ENCODE measurements around the gene APP.
A peak's percentile ranks its signal among the peaks of the same experiment; 100 is the strongest.

Gene APP

DNA sequence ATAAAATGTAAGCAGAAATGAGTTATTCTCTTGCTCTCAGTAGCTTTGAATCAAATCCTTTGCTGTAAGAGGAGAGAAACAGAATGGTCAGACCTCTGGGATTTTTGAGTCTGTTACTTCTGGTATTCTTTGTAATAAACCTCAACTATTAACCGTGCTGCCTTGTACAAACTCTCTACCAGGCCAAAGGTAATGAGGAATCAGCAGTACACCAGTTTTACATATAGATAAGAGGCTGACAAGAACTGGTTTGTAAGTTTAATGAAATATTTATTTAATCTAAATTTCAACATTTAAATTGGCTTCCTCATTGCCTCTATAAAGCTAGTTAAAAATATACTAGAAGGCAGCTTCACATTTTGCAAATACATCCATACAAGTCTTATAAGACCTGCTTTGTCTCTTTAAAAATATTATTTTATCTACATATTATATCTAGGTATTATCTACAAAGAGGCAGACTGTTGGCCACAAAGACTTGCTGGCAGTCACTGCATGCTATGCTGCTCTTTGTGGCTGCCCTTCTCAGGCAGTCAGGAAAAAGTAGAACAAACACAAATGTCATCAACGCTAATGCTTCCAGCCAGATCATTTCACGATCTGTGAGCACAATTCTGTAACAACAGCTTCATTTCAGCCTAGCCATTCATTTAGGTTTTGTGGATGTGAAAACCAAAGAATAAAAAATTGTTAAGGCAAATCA is 262.8 kb downstream of the APP start:
- Mint-ChIP-seq H3K27me3 (no peaks in the 10 kb centered on the region), H3K36me3 (no peaks in the 10 kb centered on the region), H3K4me1 (no peaks in the 10 kb centered on the region), H3K27ac (no peak overlapping the region), H3K4me3 (no peak overlapping the region), H3K9me3 (no peaks in the 10 kb centered on the region)
- DNase-seq = no peak
- CTCF ChIA-PET = interaction anchor here (1.6 kb wide), 1 partner anchor 12 kb away, joined by 5 read pairs; no protein-coding TSS in a partner anchor

DNA sequence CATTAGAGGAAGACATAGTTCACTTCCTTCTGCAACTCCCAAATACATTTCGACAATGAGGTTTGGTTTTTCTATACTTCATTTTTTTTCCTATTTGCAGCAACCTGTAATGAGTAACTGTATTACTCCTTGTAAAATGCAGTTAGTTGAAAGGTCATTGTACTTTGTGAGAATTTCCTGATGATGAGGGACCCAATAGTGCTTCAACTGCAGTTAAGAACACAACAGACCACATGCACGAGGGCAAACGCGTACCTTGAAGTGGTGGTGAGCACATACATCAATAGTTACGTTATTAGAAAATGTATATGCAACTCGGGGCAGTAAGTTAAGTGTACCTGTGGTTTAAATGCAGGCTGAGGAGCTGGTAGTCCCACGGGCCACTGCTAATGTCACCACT is 264.0 kb downstream of the APP start:
- H3K36me3 Mint-ChIP-seq = no peaks in the 10 kb centered on the region
- no peaks in the 10 kb centered on the region for H3K4me1 Mint-ChIP-seq
- no peaks in the 10 kb centered on the region for H3K9me3 Mint-ChIP-seq
- H3K27ac Mint-ChIP-seq = no peak overlapping the region
- no peaks in the 10 kb centered on the region for H3K27me3 Mint-ChIP-seq
- DNase-seq = no peak
- CTCF ChIA-PET = interaction anchor here (1.6 kb wide), 1 partner anchor 11 kb away, joined by 5 read pairs; no protein-coding TSS in a partner anchor
- H3K4me3 Mint-ChIP-seq = no peak overlapping the region

DNA sequence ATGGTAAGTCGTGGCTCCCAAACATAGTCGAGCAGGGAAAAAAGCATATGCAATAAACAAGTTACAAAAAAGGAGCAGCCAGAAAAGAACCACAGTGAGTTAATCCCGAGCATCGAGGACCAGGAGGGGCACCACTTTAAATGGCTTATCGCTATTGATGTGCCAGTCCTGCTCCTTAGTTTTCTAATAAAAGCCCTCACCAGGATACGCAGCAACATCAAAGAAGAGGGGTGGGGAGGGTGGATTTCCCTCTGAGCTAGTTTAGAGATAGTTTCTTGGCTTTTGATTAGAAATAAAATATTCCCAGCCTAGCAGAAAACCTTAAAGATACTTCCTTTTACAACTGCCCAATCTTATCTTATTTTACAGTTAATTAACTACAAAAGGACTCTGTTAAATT is 265.4 kb downstream of the APP start:
- no peak overlapping the region for H3K4me3 Mint-ChIP-seq
- H3K9me3 Mint-ChIP-seq = no peaks in the 10 kb centered on the region
- no peak for DNase-seq
- no peaks in the 10 kb centered on the region for H3K36me3 Mint-ChIP-seq
- H3K4me1 Mint-ChIP-seq = no peaks in the 10 kb centered on the region
- no peaks in the 10 kb centered on the region for H3K27me3 Mint-ChIP-seq
- CTCF ChIA-PET = no interaction called here
- H3K27ac Mint-ChIP-seq = no peak overlapping the region

DNA sequence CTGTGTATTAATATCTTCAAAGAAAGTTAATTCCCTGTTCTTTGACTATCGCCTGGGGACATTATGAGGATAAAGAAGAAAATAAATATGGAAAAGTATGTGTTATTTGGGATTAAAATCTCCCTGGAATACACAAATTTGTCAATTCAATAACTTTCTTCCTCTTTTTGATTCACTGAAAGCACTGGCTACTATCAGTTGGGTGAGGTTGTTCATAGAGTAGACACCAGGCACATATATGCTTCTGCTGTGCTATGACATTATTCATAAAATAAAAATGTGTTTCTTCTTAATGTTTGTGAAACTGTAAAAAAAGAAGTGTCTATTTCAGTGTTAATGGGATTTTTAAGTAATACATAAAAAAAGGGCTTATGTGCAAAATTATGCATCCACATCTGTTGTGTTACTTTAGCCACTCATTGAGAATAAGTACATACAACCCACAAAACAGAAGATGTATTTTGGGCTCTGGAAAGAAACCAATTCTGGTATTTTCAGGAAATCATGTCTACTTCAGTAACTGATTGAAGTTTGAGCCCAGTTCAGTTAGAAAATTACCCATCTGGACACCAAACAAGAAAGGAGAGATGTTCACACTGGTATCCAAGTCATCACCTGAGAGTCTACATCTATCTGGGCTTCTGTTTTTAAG is 266.4 kb downstream of the APP start:
- Mint-ChIP-seq H3K9me3 (no peaks in the 10 kb centered on the region), H3K27me3 (no peaks in the 10 kb centered on the region), H3K4me3 (no peak overlapping the region), H3K4me1 (no peaks in the 10 kb centered on the region), H3K27ac (no peak overlapping the region), H3K36me3 (no peaks in the 10 kb centered on the region)
- CTCF ChIA-PET = no interaction called here
- DNase-seq = no peak

DNA sequence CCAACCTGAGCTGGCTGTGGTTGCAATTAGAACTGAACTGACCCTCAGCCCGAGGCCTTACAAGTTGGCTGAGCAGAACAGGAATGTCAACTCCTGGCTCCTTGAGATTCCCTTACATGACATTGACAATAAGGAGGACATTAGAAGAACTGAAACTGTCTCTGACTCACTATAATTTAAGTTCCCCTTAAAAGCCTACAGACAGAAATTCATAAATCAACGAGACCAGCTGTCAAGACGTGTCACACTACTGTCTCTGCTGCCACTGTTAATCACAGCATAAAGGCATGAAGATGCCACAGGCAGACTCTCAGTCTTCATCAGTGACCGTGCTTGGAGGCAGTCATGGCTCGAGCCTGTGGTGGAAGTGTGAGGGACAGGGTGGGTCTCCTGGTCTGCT is 267.0 kb downstream of the APP start:
- CTCF ChIA-PET = no interaction called here
- Mint-ChIP-seq H3K27me3 (no peaks in the 10 kb centered on the region), H3K9me3 (no peaks in the 10 kb centered on the region), H3K36me3 (no peaks in the 10 kb centered on the region), H3K4me1 (no peaks in the 10 kb centered on the region), H3K27ac (no peak overlapping the region), H3K4me3 (no peak overlapping the region)
- DNase-seq = no peak

DNA sequence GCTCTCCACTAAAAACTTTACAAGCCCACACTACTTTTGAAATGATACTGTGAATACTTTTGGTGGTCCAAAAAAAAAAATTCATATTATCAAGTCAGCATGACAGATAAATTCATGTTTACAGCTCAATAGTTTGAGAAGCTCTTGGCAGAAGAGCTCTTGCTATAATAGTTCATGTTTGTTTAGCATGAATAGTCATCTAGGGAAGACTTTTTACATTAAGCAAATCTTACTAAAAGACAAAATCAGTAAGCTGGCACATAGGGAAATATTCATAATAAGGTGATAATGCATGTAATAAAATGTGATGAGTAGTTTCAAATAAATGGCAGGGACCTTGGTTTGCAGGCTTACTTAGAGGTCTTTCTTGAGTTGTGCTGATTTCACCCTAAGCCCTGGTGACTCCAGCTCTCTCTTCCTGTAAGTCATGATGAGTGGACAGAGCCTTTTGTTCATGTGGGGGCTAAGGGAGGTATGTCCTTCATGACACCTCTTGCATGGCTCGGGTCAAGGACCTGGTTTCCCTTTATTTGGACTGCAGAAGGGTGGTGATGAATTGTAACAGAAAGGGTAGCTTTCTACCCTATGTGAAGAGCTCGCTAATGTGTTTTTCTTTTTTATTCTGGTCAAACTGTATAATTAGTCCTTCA is 269.1 kb downstream of the APP start:
- Mint-ChIP-seq H3K36me3 (no peaks in the 10 kb centered on the region), H3K4me1 (peaks cover 10% of the 10 kb centered on the region), H3K9me3 (no peaks in the 10 kb centered on the region), H3K4me3 (no peak overlapping the region), H3K27ac (no peak overlapping the region), H3K27me3 (no peaks in the 10 kb centered on the region)
- DNase-seq = no peak
- CTCF ChIA-PET = interaction anchor here (0.6 to 1.4 kb wide), 3 partner anchors 9 to 511 kb away, joined by 3 to 4 read pairs (median 3); no protein-coding TSS in a partner anchor

DNA sequence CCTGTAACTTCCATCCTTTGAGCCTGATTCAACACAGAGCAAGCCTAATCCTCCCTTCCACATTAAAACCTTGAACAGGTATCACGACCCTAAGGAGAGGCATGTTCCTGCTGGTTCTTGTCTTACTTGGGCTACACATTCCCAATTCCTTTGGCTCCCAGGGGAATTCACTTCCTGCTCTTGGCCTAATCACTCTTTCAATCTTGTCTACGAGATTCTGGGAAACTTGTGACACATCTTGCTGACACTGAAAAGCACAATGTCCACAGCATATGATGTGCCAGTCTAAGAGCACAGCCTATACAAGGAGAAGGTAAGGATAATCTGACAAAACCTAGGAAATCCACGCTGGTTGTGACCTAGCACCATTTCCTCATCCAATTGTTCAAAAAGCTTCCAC is 271.9 kb downstream of the APP start:
- Mint-ChIP-seq H3K4me1 (peaks cover 14% of the 10 kb centered on the region), H3K27me3 (no peaks in the 10 kb centered on the region), H3K36me3 (no peaks in the 10 kb centered on the region), H3K9me3 (no peaks in the 10 kb centered on the region), H3K27ac (no peak overlapping the region), H3K4me3 (no peak overlapping the region)
- CTCF ChIA-PET = interaction anchor here (1.6 kb wide), 1 partner anchor 272 kb away, joined by 6 read pairs; the partner anchor contains the start of gene APP
- DNase-seq = no peak

DNA sequence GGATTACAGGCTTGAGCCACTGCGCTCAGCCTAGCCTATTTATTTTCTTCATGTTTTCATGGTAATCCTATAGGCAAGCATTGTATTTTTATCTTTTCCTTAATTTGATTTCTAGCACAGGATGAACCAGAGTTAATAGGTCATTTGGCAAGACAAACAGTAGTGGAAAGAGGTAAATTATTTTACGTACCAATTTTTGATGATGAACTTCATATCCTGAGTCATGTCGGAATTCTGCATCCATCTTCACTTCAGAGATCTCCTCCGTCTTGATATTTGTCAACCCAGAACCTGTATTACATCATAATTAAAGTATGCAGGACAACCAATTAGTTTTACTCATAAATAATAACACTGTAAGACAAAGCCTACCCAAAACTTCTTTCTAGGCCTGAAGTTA is 273.2 kb downstream of the APP start:
- H3K4me3 Mint-ChIP-seq = no peak overlapping the region
- H3K27ac Mint-ChIP-seq = no peak overlapping the region
- CTCF ChIA-PET = interaction anchor here (1.0 kb wide), 1 partner anchor 289 kb away, joined by 3 read pairs; no protein-coding TSS in a partner anchor
- no peaks in the 10 kb centered on the region for H3K27me3 Mint-ChIP-seq
- H3K36me3 Mint-ChIP-seq = no peaks in the 10 kb centered on the region
- no peaks in the 10 kb centered on the region for H3K9me3 Mint-ChIP-seq
- H3K4me1 Mint-ChIP-seq = peaks cover 14% of the 10 kb centered on the region
- DNase-seq = no peak

DNA sequence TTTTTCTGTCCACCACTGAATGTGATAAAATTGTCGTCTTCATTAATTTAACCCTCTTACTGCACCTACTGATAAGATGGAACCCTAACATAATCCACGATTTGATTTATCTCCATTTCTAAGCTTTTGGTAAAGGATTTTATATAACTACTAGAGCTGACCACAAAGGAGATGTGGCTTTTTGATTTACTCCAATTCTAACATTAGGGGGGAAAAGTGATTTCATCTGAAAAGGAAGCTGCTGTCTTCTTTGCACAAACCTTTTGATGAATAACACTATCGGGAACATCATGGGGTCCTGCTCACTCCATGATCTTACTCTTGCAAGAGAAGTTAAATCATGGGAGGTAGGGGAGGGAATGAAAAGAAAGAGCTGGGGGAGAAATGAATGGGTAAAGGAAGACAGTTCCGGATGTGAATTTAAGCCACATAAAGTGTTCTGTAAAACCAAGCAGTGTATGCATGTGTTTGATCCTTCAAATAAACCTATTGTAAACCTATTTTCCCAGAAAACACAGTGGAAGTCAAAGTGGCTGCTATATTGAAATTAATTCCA is 274.0 kb downstream of the APP start:
- H3K36me3 Mint-ChIP-seq = no peaks in the 10 kb centered on the region
- no peak overlapping the region for H3K4me3 Mint-ChIP-seq
- no peak overlapping the region for H3K27ac Mint-ChIP-seq
- CTCF ChIA-PET = interaction anchor here (1.0 to 2.6 kb wide), 8 partner anchors 11 to 288 kb away, joined by 3 to 36 read pairs (median 4); partner anchors contain the start of gene APP
- peaks cover 14% of the 10 kb centered on the region for H3K4me1 Mint-ChIP-seq
- no peaks in the 10 kb centered on the region for H3K9me3 Mint-ChIP-seq
- H3K27me3 Mint-ChIP-seq = no peaks in the 10 kb centered on the region
- no peak for DNase-seq

DNA sequence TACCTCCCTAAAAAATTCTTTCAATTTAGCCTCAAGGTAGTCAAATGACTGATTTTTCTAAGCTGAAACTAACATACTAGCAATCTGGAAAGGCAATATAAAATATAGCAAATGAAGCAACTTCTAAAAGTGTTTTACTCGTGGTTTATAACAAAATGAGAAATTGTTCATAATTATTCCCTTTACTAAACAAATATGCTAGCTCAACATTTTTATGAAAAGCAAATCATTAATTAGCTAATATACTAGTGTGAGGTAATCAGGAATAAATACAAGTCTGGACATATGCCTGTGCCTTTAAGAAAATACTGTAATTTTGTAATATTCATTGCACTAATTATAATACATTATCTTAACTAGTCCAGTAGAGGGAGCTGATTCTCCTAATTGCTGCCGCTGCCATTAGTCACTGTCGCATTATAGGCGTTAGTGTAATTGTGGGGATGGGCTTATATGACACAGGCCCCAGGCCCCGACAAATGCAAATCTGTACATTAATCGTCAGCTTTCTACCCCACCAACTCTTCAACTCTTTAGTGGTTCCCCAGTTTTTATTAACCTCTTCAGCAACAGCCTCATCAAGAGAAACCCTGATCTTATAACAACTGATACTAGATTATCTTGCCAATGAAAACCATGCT is 274.9 kb downstream of the APP start:
- H3K4me1 Mint-ChIP-seq = peaks cover 14% of the 10 kb centered on the region
- DNase-seq = peak; percentile 28
- H3K27ac Mint-ChIP-seq = no peak overlapping the region
- no peaks in the 10 kb centered on the region for H3K9me3 Mint-ChIP-seq
- no peak overlapping the region for H3K4me3 Mint-ChIP-seq
- H3K36me3 Mint-ChIP-seq = peaks cover 2% of the 10 kb centered on the region
- CTCF ChIA-PET = interaction anchor here (0.6 to 2.6 kb wide), 13 partner anchors 10 to 287 kb away, joined by 3 to 36 read pairs (median 4); partner anchors contain the start of gene APP
- H3K27me3 Mint-ChIP-seq = no peaks in the 10 kb centered on the region

DNA sequence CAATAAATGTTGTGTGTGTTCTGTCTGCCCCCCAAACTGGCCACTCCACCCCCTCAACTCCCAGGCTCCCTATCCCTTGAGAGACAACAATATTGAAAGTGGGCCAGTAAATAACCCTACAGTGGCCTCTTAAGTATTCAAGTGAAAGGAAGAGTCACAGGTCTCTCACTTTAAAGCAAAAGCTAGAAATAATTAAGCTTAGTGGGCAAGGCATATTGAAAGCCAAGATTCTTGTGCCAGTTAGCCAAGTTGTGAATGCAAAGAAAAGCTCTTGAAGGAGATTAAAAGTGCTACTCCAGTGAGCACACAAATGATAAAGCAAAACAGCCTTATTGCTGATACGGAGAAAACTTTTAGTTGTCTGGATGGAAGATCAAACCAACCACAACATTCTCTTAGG is 277.4 kb downstream of the APP start:
- no peaks in the 10 kb centered on the region for H3K27me3 Mint-ChIP-seq
- CTCF ChIA-PET = interaction anchor here (1.2 to 1.3 kb wide), 2 partner anchors 9 to 277 kb away, joined by 3 read pairs; partner anchors contain the start of gene APP
- DNase-seq = no peak
- peaks cover 2% of the 10 kb centered on the region for H3K36me3 Mint-ChIP-seq
- H3K4me1 Mint-ChIP-seq = peaks cover 14% of the 10 kb centered on the region
- H3K4me3 Mint-ChIP-seq = no peak overlapping the region
- no peak overlapping the region for H3K27ac Mint-ChIP-seq
- H3K9me3 Mint-ChIP-seq = no peaks in the 10 kb centered on the region

DNA sequence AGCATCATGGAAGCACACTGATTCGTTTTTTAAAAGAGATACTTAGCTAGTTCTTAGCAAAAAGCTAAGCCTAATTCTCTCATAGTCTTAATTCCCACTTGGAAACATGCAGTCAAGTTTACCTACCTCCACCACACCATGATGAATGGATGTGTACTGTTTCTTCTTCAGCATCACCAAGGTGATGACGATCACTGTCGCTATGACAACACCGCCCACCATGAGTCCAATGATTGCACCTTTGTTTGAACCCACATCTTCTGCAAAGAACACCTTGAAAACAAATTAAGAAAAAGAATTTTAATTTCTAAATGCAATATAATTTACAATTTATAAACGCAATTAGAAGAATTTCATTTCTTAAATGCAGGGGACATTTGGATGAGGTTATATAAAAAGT is 279.0 kb downstream of the APP start:
- DNase-seq = no peak
- Mint-ChIP-seq H3K4me1 (peaks cover 6% of the 10 kb centered on the region), H3K36me3 (peaks cover 2% of the 10 kb centered on the region), H3K27ac (no peak overlapping the region), H3K4me3 (no peak overlapping the region), H3K27me3 (no peaks in the 10 kb centered on the region), H3K9me3 (no peaks in the 10 kb centered on the region)
- CTCF ChIA-PET = no interaction called here

DNA sequence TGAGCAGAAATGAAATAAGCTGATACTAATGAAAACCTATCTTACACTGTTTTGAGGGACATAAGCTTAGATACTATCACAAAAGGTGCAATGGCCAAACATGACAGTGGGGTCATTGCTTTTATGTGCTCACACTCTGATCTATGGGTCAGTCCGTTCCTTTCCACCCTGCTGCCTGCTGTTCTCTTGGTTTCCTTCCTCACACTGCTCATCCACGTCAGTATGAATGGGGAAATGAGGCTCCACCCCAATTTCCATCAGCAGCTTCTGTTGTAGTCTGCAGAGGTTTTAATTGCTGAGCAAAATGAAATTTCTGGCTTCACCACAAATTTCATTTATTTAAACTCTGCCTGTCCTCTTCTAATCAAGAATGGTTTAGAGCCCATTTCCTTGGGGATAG is 280.6 kb downstream of the APP start:
- no peak overlapping the region for H3K4me3 Mint-ChIP-seq

DNA sequence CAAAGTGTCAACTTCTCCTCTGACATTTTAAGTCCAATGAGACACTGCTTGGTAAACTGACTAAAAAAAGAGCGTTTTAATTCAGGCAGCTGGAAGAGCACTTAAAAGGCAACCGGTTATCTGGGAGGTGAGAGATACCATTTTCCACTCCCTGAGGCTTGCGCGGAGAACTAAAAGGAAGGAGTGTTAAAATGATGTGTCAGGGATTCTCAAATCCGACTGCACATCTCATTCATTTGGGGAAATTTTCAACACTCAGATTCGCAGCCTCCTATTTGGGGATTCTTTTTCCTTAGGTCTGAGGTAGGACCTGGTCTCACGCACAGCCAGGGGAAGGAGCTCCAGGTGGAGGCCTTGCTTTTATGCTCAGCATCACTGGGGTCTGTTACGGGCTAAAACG is 281.9 kb downstream of the APP start:
- H3K36me3 Mint-ChIP-seq = peaks cover 2% of the 10 kb centered on the region
- H3K27ac Mint-ChIP-seq = peak overlapping the region; percentile 24
- H3K4me1 Mint-ChIP-seq = no peaks in the 10 kb centered on the region
- no peaks in the 10 kb centered on the region for H3K27me3 Mint-ChIP-seq
- H3K9me3 Mint-ChIP-seq = no peaks in the 10 kb centered on the region
- CTCF ChIA-PET = interaction anchor here (0.7 to 1.7 kb wide), 3 partner anchors 10 to 282 kb away, joined by 3 to 5 read pairs (median 4); partner anchors contain the start of gene APP
- no peak overlapping the region for H3K4me3 Mint-ChIP-seq
- no peak for DNase-seq

More for the DNA sequence above, 280.6 kb downstream of the APP start:
- H3K36me3 Mint-ChIP-seq = peaks cover 2% of the 10 kb centered on the region
- no peaks in the 10 kb centered on the region for H3K9me3 Mint-ChIP-seq
- CTCF ChIA-PET = interaction anchor here (0.6 kb wide), 1 partner anchor 123 kb away, joined by 3 read pairs; no protein-coding TSS in a partner anchor
- H3K27ac Mint-ChIP-seq = no peak overlapping the region
- no peak for DNase-seq
- no peaks in the 10 kb centered on the region for H3K27me3 Mint-ChIP-seq
- no peaks in the 10 kb centered on the region for H3K4me1 Mint-ChIP-seq

All from activated naive CD4-positive, alpha-beta T cell treated with anti-CD3 and anti-CD28 coated beads, Interleukin-2, amount 10 ng/mL, durations not matched to agents 7 days and 5 days (primary cell).